ENCODE measurements around the gene BCKDHB.
"Not testable (repeated sequence)": the region's sequence is repeated elsewhere in the genome, so short reads cannot be mapped to it uniquely, and the experiment has no call there.

The BCKDHB gene
- total RNA-seq: 7.7 to 17.8 (median 14.0) reads per million in 9 experiments

- ATAC-seq (replicated peaks) (peak; percentile 96), DNase-seq (peak; percentile 98 to 99 (median 98))
- Mint-ChIP-seq H3K27me3 (peaks cover 12 to 18% of the 10 kb centered on the region in 2 donors), H3K4me3 (peak within 1 kb of the TSS; percentile 79 to 95), H3K4me1 (ENCODE audit: low read depth in 2 of 2) (peaks cover 13 to 23% of the 10 kb centered on the region in 2 donors), H3K9me3 (no peaks in the 10 kb centered on the region), H3K27ac (peak within 1 kb of the TSS; percentile 64 to 81), H3K36me3 (ENCODE audit: insufficient read depth) (peaks cover 13% of the 10 kb centered on the region)
These were observed at the start of gene BCKDHB for GRCh38 chr6:80106418-80107235. BCKDHB (plus strand) TSS chr6:80106671; CDS start chr6:80106694, 23 bp downstream.

- no peak overlapping the region for H3K27ac Mint-ChIP-seq
- H3K36me3 Mint-ChIP-seq (ENCODE audit: insufficient read depth): no peaks in the 10 kb centered on the region
These were observed 45.7 kb upstream of the BCKDHB start for GRCh38 chr6:80060774-80061173.

GRCh38 chr6:80068146-80068545, 38.3 kb upstream of the BCKDHB start:
- DNase-seq; H3K36me3 Mint-ChIP-seq (ENCODE audit: insufficient read depth); H3K9me3 Mint-ChIP-seq; H3K4me1 Mint-ChIP-seq (ENCODE audit: low read depth in 2 of 2); H3K27ac Mint-ChIP-seq; H3K4me3 Mint-ChIP-seq; ATAC-seq (replicated peaks): not testable (repeated sequence)
- peaks cover 29 to 40% of the 10 kb centered on the region in 2 donors for H3K27me3 Mint-ChIP-seq

More at GRCh38 chr6:80060774-80061173, 45.7 kb upstream of the BCKDHB start:
- Mint-ChIP-seq H3K9me3 (no peaks in the 10 kb centered on the region), H3K4me3 (no peak overlapping the region), H3K4me1 (ENCODE audit: low read depth in 2 of 2) (no peaks in the 10 kb centered on the region), H3K27me3 (peaks cover 4 to 6% of the 10 kb centered on the region in 2 donors)
- no peak for ATAC-seq (replicated peaks)
- DNase-seq: no peak

DNA sequence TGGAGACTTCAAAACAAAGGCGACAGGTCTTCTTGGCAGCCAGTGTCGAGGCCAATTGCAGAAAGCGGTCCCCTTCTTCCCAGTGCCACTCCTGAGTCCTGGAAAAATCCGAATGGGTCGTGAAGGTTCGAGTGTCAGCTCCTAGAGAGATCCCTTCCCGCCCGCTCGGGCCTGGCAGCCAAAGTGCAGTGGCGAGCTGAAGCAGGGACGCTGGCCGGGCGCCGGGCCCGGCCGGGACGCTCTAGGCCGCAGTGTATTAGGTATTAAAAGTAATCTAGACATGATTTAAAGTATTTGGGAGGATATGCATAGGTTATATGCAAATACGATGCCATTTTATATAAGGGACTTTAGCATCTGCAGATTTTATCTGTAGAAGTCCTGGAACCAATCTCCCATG, 36.0 kb upstream of the BCKDHB start:
- DNase-seq; ATAC-seq (replicated peaks); H3K27ac Mint-ChIP-seq; H3K36me3 Mint-ChIP-seq (ENCODE audit: insufficient read depth); H3K9me3 Mint-ChIP-seq; H3K4me3 Mint-ChIP-seq; H3K4me1 Mint-ChIP-seq (ENCODE audit: low read depth in 2 of 2): not testable (repeated sequence)
- H3K27me3 Mint-ChIP-seq: peaks cover 29 to 46% of the 10 kb centered on the region in 2 donors

GRCh38 chr6:80077067-80077466, 29.4 kb upstream of the BCKDHB start:
- Mint-ChIP-seq H3K36me3 (ENCODE audit: insufficient read depth) (no peaks in the 10 kb centered on the region), H3K27me3 (peaks cover 0 to 40% of the 10 kb centered on the region in 2 donors), H3K27ac (no peak overlapping the region), H3K4me1 (ENCODE audit: low read depth in 2 of 2) (no peaks in the 10 kb centered on the region), H3K9me3 (no peaks in the 10 kb centered on the region), H3K4me3 (no peak overlapping the region)
- no peak for DNase-seq
- no peak for ATAC-seq (replicated peaks)

- no peak overlapping the region for H3K4me3 Mint-ChIP-seq
- H3K27ac Mint-ChIP-seq: no peak overlapping the region
- H3K9me3 Mint-ChIP-seq: no peaks in the 10 kb centered on the region
- H3K36me3 Mint-ChIP-seq (ENCODE audit: insufficient read depth): no peaks in the 10 kb centered on the region
- DNase-seq (no peak), ATAC-seq (replicated peaks) (no peak)
- H3K27me3 Mint-ChIP-seq: no peaks in the 10 kb centered on the region
- no peaks in the 10 kb centered on the region for H3K4me1 Mint-ChIP-seq (ENCODE audit: low read depth in 2 of 2)
These were observed 17.8 kb upstream of the BCKDHB start for GRCh38 chr6:80088637-80089036.

- Mint-ChIP-seq H3K9me3 (no peaks in the 10 kb centered on the region), H3K27me3 (no peaks in the 10 kb centered on the region), H3K27ac (no peak overlapping the region), H3K4me3 (no peak overlapping the region), H3K36me3 (ENCODE audit: insufficient read depth) (no peaks in the 10 kb centered on the region), H3K4me1 (ENCODE audit: low read depth in 2 of 2) (no peaks in the 10 kb centered on the region)
- DNase-seq: no peak
- no peak for ATAC-seq (replicated peaks)
These were observed 15.0 kb upstream of the BCKDHB start for GRCh38 chr6:80091506-80091905.

- no peaks in the 10 kb centered on the region for H3K36me3 Mint-ChIP-seq (ENCODE audit: insufficient read depth)
- no peak overlapping the region for H3K4me3 Mint-ChIP-seq
- ATAC-seq (replicated peaks) (peak; percentile 61), DNase-seq (peak; percentile 11 to 15 (median 14))
- no peaks in the 10 kb centered on the region for H3K27me3 Mint-ChIP-seq
- no peaks in the 10 kb centered on the region for H3K9me3 Mint-ChIP-seq
- no peaks in the 10 kb centered on the region for H3K4me1 Mint-ChIP-seq (ENCODE audit: low read depth in 2 of 2)
- H3K27ac Mint-ChIP-seq: no peak overlapping the region
These were observed 12.5 kb upstream of the BCKDHB start for GRCh38 chr6:80094017-80094416.

- Mint-ChIP-seq H3K27me3 (peaks cover 0 to 4% of the 10 kb centered on the region in 2 donors), H3K36me3 (ENCODE audit: insufficient read depth) (no peaks in the 10 kb centered on the region), H3K9me3 (no peaks in the 10 kb centered on the region), H3K27ac (peak overlapping the region in 1 of 2 donors; percentile 22), H3K4me1 (ENCODE audit: low read depth in 2 of 2) (no peaks in the 10 kb centered on the region), H3K4me3 (no peak overlapping the region)
- no peak for DNase-seq
- ATAC-seq (replicated peaks): no peak
These were observed 10.9 kb upstream of the BCKDHB start for GRCh38 chr6:80095600-80095999.

GRCh38 chr6:80098392-80098791, 8.1 kb upstream of the BCKDHB start:
- peaks cover 0 to 5% of the 10 kb centered on the region in 2 donors for H3K27me3 Mint-ChIP-seq
- no peak for ATAC-seq (replicated peaks)
- H3K36me3 Mint-ChIP-seq (ENCODE audit: insufficient read depth): no peaks in the 10 kb centered on the region
- H3K4me3 Mint-ChIP-seq: no peak overlapping the region
- no peaks in the 10 kb centered on the region for H3K4me1 Mint-ChIP-seq (ENCODE audit: low read depth in 2 of 2)
- H3K27ac Mint-ChIP-seq: no peak overlapping the region
- H3K9me3 Mint-ChIP-seq: no peaks in the 10 kb centered on the region
- no peak for DNase-seq

DNA sequence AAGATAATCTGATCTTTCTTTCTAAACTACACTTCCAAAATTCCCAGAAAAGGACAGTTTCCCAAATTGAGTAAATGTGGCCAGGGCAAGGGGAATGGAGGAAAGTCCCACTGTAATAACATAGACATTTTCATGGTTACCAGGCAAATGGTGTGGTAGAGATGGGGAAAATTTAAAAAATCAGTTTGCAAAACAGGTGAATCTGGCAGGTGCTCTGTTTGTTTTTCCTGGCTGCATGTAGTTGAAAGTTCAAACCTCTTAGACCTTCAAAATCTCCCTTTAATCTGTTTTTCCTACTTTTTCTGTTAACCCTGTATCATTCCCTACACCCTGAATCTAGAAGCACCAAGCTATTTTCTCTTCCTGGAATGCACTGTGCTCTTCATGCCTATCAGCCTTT, 2.0 kb upstream of the BCKDHB start:
- Mint-ChIP-seq H3K27ac (no peak overlapping the region), H3K4me1 (ENCODE audit: low read depth in 2 of 2) (peaks cover 13 to 23% of the 10 kb centered on the region in 2 donors), H3K9me3 (no peaks in the 10 kb centered on the region), H3K27me3 (peaks cover 12 to 23% of the 10 kb centered on the region in 2 donors), H3K36me3 (ENCODE audit: insufficient read depth) (peaks cover 9% of the 10 kb centered on the region), H3K4me3 (no peak overlapping the region)
- DNase-seq (no peak), ATAC-seq (replicated peaks) (no peak)

DNA sequence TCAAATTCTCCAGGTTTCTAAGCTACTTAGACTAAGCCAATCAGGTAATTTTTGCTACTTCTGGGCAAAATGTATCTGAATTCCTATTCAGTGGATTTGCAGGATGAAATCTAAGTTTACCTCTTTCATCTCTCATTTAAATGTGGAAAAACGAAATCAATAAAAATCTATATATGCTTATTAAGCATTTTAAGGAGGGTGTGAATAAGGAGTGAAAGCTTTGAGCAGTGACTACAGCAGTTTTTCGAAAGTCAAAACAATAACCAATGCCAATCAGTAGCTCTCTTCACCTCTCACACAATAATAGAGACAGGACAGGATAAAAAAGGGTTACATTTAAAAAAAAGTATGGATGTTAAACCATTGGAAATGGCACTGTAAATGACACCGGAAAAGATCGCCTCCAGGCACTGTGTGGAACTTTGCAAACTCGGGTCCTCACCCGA, 476 bp upstream of the BCKDHB start:
- Mint-ChIP-seq H3K27me3 (peaks cover 12 to 18% of the 10 kb centered on the region in 2 donors), H3K4me1 (ENCODE audit: low read depth in 2 of 2) (peaks cover 13 to 23% of the 10 kb centered on the region in 2 donors), H3K4me3 (peak overlapping the region; percentile 79 to 95), H3K27ac (peak overlapping the region; percentile 64 to 81), H3K36me3 (ENCODE audit: insufficient read depth) (peaks cover 9% of the 10 kb centered on the region), H3K9me3 (no peaks in the 10 kb centered on the region)
- ATAC-seq (replicated peaks) (no peak), DNase-seq (no peak)

GRCh38 chr6:80122576-80122975, 16.1 kb downstream of the BCKDHB start:
- not testable (repeated sequence) for H3K36me3 Mint-ChIP-seq (ENCODE audit: insufficient read depth); H3K27ac Mint-ChIP-seq; ATAC-seq (replicated peaks); DNase-seq; H3K4me3 Mint-ChIP-seq; H3K9me3 Mint-ChIP-seq; H3K27me3 Mint-ChIP-seq
- peaks cover 10 to 16% of the 10 kb centered on the region in 2 donors for H3K4me1 Mint-ChIP-seq (ENCODE audit: low read depth in 2 of 2)

Data from effector memory CD8-positive, alpha-beta T cell (primary cell).